Lower lobe of right lung (tissue), 2 donors: ENCODE measurements around the gene FOXN3. TPM values are rescaled to one million over a fixed set of nuclear protein-coding genes. Genes with fewer than 3 reads are reported as not detected.

ENCODE experiments used
- ATAC-seq, 2 donors: fragments of 200-7000 bp; cut with Tn5 transposase; one replicate each; pipeline ENCODE4 v1.9.1; 2020 to 2022; ENCODE audit warnings: mild to moderate bottlenecking in 2 of 2, moderate library complexity in 2 of 2
- DNase-seq: peaks from one replicate; pipeline ENCODE4 v3.0.0-alpha.2; 2020
- H3K27ac ChIP-seq: fragments of 200-600 bp; one replicate; pipeline ENCODE4 v1.8.0; 2022
- H3K27me3 ChIP-seq: fragments of 200-600 bp; one replicate; pipeline ENCODE4 v1.8.0; 2022; ENCODE audit warnings: low read depth
- H3K36me3 ChIP-seq: fragments of 200-600 bp; one replicate; pipeline ENCODE4 v1.8.0; 2022; ENCODE audit warnings: mild to moderate bottlenecking
- H3K4me1 ChIP-seq: fragments of 200-600 bp; one replicate; pipeline ENCODE4 v1.8.0; 2022
- H3K4me3 ChIP-seq: fragments of 200-600 bp; one replicate; pipeline ENCODE4 v1.8.0; 2022; ENCODE audit warnings: mild to moderate bottlenecking
- H3K9me3 ChIP-seq: fragments of 200-600 bp; one replicate; pipeline ENCODE4 v1.8.0; 2022
- intact Hi-C: fragments of 100-400 bp; cut with DNase I; formaldehyde crosslinking; loops from one replicate; pipeline ENCODE4 v1.11.0; 2022
- total RNA-seq: library from RNA; stranded (reverse); fragmentation: NEBNext Ultra II Directional; extraction: Animal tissue kit (Norgen Biotek cat#: 25700); gene quantifications from one replicate; pipeline ENCODE4 v1.2.1, GENCODE V29; 2021
- TF ChIP-seq, protein P1 (sequence below): fragments of 200-600 bp; IDR thresholded peaks from one replicate; pipeline ENCODE4 v1.8.0; 2022; ENCODE audit warnings: antibody characterized with exemption, mild to moderate bottlenecking
- donor health status: DM: no; HTN: yes; CAD: no; lungs with severe emphysema.

Gene FOXN3
- total RNA-seq, 1 donor from 2014 or later, result 116 TPM

GRCh38 chr14:89378119-89378518, 38.9 kb downstream of the FOXN3 start:
- Histone ChIP-seq H3K36me3 (no peaks in the 10 kb centered on the region), H3K4me3 (no peak overlapping the region), H3K27ac (no peak overlapping the region), H3K4me1 (peaks cover under 1% of the 10 kb centered on the region), H3K27me3 (no peaks in the 10 kb centered on the region), H3K9me3 (no peaks in the 10 kb centered on the region)
- DNase-seq (no peak), ATAC-seq (no peak)
- TF ChIP-seq, protein P1, sequence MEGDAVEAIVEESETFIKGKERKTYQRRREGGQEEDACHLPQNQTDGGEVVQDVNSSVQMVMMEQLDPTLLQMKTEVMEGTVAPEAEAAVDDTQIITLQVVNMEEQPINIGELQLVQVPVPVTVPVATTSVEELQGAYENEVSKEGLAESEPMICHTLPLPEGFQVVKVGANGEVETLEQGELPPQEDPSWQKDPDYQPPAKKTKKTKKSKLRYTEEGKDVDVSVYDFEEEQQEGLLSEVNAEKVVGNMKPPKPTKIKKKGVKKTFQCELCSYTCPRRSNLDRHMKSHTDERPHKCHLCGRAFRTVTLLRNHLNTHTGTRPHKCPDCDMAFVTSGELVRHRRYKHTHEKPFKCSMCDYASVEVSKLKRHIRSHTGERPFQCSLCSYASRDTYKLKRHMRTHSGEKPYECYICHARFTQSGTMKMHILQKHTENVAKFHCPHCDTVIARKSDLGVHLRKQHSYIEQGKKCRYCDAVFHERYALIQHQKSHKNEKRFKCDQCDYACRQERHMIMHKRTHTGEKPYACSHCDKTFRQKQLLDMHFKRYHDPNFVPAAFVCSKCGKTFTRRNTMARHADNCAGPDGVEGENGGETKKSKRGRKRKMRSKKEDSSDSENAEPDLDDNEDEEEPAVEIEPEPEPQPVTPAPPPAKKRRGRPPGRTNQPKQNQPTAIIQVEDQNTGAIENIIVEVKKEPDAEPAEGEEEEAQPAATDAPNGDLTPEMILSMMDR, result no peak
- intact Hi-C loops, result no loop called here

DNA sequence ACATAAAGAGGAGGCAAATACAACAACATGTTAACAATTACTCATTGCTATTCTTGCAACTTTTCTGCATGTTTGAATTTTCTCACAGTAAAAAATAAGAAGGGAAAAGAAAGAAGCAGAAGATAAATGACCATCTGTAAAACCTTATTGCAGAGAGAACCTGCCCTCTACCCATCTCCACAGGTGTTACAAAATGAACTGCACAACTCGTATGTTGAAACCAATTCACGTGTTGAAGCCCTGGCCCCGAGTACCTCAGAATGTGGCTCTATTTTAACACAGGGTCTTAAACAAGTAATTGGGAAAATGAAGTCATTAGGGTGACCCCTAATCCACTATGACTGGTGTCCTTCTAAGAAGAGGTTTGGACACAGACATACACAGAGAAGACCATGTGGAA, 39.5 kb downstream of the FOXN3 start:
- DNase-seq (no peak), ATAC-seq (no peak)
- intact Hi-C loops, result no loop called here
- Histone ChIP-seq H3K27ac (no peak overlapping the region), H3K27me3 (no peaks in the 10 kb centered on the region), H3K36me3 (no peaks in the 10 kb centered on the region), H3K4me3 (no peak overlapping the region), H3K9me3 (no peaks in the 10 kb centered on the region), H3K4me1 (no peaks in the 10 kb centered on the region)
- TF ChIP-seq, protein P1, result no peak

GRCh38 chr14:89374908-89375307, 42.1 kb downstream of the FOXN3 start:
- H3K9me3 ChIP-seq, result no peaks in the 10 kb centered on the region
- no peaks in the 10 kb centered on the region for H3K27me3 ChIP-seq
- no peaks in the 10 kb centered on the region for H3K36me3 ChIP-seq
- intact Hi-C loops, result no loop called here
- H3K27ac ChIP-seq, result no peak overlapping the region
- DNase-seq, result no peak
- peaks cover 22% of the 10 kb centered on the region for H3K4me1 ChIP-seq
- no peak overlapping the region for H3K4me3 ChIP-seq
- no peak for ATAC-seq
- TF ChIP-seq, protein P1, result no peak

- no peaks in the 10 kb centered on the region for H3K9me3 ChIP-seq
- ATAC-seq, result no peak
- H3K4me1 ChIP-seq, result peaks cover 33% of the 10 kb centered on the region
- no peaks in the 10 kb centered on the region for H3K36me3 ChIP-seq
- H3K27me3 ChIP-seq, result no peaks in the 10 kb centered on the region
- H3K4me3 ChIP-seq, result no peak overlapping the region
- intact Hi-C loops, result no loop called here
- TF ChIP-seq, protein P1, result no peak
- H3K27ac ChIP-seq, result no peak overlapping the region
- DNase-seq, result no peak
Observed at GRCh38 chr14:89373185-89373584, 43.8 kb downstream of the FOXN3 start.

DNA sequence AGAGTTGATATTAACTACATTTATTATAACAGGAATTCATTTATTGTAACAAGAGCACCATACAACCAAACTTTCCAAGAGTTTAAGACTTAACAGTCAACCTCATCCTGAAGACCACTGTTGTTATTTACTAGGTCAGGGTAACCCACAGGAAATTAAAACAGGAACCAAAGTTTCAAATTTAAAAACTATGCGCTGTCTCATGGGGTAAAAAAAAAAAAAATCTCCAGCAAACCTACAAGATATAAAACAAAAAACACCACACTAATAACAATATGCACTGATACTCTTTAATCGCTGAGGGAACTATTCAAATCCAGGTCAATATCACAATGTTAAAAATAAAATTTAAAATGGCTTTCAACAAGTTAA, 44.5 kb downstream of the FOXN3 start:
- Histone ChIP-seq H3K27me3 (no peaks in the 10 kb centered on the region), H3K36me3 (no peaks in the 10 kb centered on the region), H3K9me3 (no peaks in the 10 kb centered on the region), H3K27ac (no peak overlapping the region), H3K4me1 (peaks cover 39% of the 10 kb centered on the region), H3K4me3 (no peak overlapping the region)
- TF ChIP-seq, protein P1, result no peak
- DNase-seq (no peak), ATAC-seq (no peak)
- intact Hi-C loops, result no loop called here
